ENCODE data around the gene SCAP.
A peak's percentile ranks its signal among the peaks of the same experiment; 100 is the strongest.

Gene SCAP

DNA sequence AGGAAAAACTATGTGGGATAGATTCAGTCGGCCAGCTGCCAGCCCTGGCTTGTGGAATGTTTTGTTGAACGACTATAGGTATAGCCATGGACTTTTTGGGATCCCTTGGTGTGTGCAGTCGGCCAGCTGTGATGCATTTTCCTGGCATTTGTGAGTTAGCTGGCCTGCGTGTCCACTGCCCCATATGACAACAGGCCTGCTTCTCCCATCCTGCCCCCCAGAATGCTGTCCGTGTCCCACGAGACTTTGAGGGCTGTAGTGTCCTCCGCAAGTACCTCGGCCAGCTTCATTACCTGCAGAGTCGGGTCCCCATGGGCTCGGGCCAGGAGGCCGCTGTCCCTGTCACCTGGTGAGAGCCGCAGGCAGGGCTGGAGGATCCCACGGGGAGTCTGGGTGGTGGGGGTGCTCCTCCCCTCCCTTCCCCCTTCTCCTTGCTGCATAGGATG lies 71.3 kb downstream of the SCAP start:
- DNase-seq (ENCODE audit: low read depth): peak; percentile 13
- H3K4me3 ChIP-seq (ENCODE audit: low read depth, low read length): no peak overlapping the region
- TF ChIP-seq, protein P1, sequence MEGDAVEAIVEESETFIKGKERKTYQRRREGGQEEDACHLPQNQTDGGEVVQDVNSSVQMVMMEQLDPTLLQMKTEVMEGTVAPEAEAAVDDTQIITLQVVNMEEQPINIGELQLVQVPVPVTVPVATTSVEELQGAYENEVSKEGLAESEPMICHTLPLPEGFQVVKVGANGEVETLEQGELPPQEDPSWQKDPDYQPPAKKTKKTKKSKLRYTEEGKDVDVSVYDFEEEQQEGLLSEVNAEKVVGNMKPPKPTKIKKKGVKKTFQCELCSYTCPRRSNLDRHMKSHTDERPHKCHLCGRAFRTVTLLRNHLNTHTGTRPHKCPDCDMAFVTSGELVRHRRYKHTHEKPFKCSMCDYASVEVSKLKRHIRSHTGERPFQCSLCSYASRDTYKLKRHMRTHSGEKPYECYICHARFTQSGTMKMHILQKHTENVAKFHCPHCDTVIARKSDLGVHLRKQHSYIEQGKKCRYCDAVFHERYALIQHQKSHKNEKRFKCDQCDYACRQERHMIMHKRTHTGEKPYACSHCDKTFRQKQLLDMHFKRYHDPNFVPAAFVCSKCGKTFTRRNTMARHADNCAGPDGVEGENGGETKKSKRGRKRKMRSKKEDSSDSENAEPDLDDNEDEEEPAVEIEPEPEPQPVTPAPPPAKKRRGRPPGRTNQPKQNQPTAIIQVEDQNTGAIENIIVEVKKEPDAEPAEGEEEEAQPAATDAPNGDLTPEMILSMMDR (IDR thresholded peaks at IDR 0.05; ENCODE audit: low read depth, low read length, missing control alignments): no peak
- in situ Hi-C loops (cut with HindIII; ENCODE audit: low sequenced_read_pairs): no loop called here

DNA sequence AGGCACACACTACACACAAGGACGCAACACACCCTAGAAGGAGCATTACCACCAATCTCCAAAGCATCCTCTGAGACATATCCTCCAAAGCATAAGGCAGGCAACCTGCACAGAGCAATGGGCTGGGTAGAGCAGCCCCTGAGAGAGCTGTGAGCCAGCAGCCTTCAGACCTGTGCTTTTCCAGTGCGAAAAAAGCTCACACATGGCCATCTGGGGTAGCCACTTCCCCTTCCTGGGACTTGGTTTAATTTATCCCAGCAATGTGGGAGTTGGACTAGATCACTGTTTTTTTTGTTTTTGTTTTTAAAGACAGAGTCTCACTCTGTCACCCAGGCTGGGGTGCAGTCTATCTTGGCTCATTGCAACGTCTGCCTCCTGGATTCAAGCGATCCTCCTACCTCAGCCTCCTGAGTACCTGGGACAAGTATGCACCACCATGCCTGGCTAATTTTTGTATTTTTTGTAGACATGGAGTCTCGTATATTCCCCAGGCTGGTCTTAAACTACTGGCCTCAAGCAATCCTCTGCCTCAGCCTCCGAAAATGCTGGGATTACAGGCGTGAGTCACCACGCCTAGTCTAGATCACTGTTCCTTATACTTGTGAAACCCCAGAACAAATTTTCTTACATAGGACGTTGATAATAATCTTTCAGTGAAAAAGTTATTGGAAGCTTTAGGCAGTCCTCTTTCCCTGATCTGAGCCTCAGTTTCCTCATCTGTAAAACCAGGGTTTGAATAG lies 76.0 kb downstream of the SCAP start:
- H3K4me3 ChIP-seq (ENCODE audit: low read depth, low read length): no peak overlapping the region
- TF ChIP-seq, protein P1 (IDR thresholded peaks at IDR 0.05; ENCODE audit: low read depth, low read length, missing control alignments): no peak
- no peak for DNase-seq (ENCODE audit: low read depth)
- in situ Hi-C loops (cut with HindIII; ENCODE audit: low sequenced_read_pairs): no loop called here

DNA sequence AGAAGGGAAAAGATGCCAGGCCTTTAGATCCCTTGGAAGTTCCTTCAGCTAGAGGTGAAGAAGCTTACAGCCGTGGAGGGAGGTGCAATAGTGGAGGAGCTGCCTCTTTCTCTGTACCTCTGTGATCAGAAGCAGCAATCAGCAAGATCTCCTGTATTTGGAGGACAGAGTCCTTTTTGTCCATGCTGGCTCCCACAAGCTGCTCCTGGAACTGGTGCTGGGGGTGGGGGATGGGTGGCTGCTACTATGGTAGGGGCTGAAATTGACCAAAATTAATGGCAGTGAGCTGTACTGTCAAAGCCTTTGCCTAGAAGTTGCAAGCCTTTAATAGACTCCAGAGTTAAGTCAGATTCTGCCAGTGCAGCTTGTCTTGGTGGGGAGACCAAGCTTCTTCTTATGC lies 76.7 kb downstream of the SCAP start:
- no peak for DNase-seq (ENCODE audit: low read depth)
- TF ChIP-seq, protein P1 (IDR thresholded peaks at IDR 0.05; ENCODE audit: low read depth, low read length, missing control alignments): no peak
- in situ Hi-C loops (cut with HindIII; ENCODE audit: low sequenced_read_pairs): no loop called here
- H3K4me3 ChIP-seq (ENCODE audit: low read depth, low read length): no peak overlapping the region

DNA sequence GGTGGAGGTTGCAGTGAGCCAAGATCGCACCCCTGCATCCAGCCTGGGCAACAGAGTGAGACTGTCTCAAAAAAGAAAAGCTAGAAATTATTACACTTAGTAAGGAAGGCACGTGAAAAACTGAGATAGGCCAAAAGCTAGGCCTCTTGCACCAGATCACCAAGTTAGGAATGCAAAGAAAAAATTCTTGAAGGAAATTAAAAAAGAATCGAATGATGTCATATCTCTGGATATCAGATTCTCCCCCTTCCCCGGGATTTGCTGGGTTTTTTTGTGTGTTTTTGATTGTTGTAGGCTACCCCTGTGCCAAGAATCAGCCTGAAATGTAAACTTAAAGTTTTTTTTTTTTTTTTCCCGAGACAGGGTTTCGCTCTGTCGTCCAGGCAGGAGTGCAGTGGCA lies 77.5 kb downstream of the SCAP start:
- TF ChIP-seq, protein P1 (IDR thresholded peaks at IDR 0.05; ENCODE audit: low read depth, low read length, missing control alignments): no peak
- H3K4me3 ChIP-seq (ENCODE audit: low read depth, low read length): no peak overlapping the region
- no peak for DNase-seq (ENCODE audit: low read depth)
- in situ Hi-C loops (cut with HindIII; ENCODE audit: low sequenced_read_pairs): no loop called here

DNA sequence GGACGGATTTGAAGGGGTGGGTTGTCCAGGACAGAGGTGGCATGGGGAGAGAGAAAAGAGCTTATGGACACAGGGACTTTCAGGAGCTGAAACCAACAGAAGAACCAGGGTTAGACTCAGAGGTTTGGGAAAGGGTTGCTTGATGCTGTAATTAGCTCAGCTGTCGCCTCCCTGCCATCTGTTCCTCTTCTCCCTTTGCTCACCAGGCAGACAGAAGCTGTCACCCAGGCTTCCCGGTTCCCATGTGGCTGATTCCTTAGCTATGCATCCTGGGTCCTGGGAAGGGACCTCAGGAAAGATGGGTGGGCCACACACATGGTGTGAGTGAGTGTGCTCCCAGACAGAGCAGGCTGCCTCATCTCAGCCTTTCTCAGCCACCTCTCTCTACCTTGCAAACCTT lies 80.9 kb downstream of the SCAP start:
- DNase-seq (ENCODE audit: low read depth): no peak
- TF ChIP-seq, protein P1 (IDR thresholded peaks at IDR 0.05; ENCODE audit: low read depth, low read length, missing control alignments): no peak
- in situ Hi-C loops (cut with HindIII; ENCODE audit: low sequenced_read_pairs): no loop called here
- no peak overlapping the region for H3K4me3 ChIP-seq (ENCODE audit: low read depth, low read length)

DNA sequence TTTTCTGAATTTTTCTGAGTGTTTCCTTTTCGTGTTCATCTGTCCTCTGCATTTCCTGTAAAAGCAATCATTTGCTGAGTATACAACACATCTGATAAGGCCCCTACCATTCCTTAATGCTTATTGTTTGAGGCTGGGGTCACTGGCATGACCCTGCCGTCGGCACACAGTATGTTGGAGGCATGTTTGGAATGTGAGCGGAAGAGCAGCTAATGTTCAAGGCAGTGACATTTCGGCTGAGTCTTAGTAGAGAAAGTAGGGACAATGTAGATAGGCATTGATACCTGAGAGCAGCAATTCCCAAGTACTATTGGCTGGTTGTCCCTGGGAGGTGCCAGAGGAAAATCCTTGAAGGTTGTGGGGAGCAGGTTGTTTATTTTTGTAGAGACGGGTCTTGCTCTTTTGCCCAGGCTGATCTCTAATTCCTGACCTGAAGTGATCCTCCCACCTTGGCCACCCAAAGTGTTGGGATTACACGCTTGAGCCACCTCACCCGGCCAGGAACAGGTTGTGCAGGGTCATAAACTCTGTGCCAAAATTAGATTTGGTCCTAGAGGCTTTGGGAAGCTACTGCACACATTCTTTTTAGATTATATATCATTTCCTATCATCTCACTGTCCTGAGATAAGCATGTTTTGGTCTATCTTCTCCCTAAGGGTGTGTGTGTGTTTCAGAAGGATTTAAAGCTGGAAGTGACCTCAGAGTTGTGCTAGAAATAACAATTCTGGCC lies 81.4 kb downstream of the SCAP start:
- in situ Hi-C loops (cut with HindIII; ENCODE audit: low sequenced_read_pairs): no loop called here
- DNase-seq (ENCODE audit: low read depth): no peak
- no peak overlapping the region for H3K4me3 ChIP-seq (ENCODE audit: low read depth, low read length)
- TF ChIP-seq, protein P1 (IDR thresholded peaks at IDR 0.05; ENCODE audit: low read depth, low read length, missing control alignments): no peak
